Trophoblast cell (in vitro differentiated cells and primary cell): ENCODE data around the gene DLK1.

ENCODE experiments used
- DNase-seq, 2 donors: peaks; one replicate each; pipeline ENCODE4 v3.0.0-alpha.2; 2016
- H2AFZ ChIP-seq: 2 replicates; pipeline ENCODE4 v1.6.1; 2013; ENCODE audit warnings: low read length, moderate library complexity, mild to moderate bottlenecking; ENCODE audit not compliant: insufficient read depth, poor library complexity
- H2AK5ac ChIP-seq: 2 replicates; pipeline ENCODE4 v1.6.1; 2013; ENCODE audit warnings: mild to moderate bottlenecking, low read length
- H2BK120ac ChIP-seq: 2 replicates; pipeline ENCODE4 v1.6.1; 2013; ENCODE audit warnings: low read length, mild to moderate bottlenecking, moderate library complexity; ENCODE audit not compliant: insufficient read depth, poor library complexity
- H2BK12ac ChIP-seq: 2 replicates; pipeline ENCODE4 v1.6.1; 2013; ENCODE audit warnings: mild to moderate bottlenecking, low read length, moderate library complexity
- H2BK5ac ChIP-seq: 2 replicates; pipeline ENCODE4 v1.6.1; 2013; ENCODE audit warnings: low read length, low read depth, moderate library complexity, mild to moderate bottlenecking; ENCODE audit not compliant: poor library complexity
- H3K14ac ChIP-seq: 2 replicates; pipeline ENCODE4 v1.6.1; 2013; ENCODE audit warnings: mild to moderate bottlenecking, low read length
- H3K18ac ChIP-seq: 2 replicates; pipeline ENCODE4 v1.6.1; 2013; ENCODE audit warnings: mild to moderate bottlenecking, low read length
- H3K23ac ChIP-seq: 2 replicates; pipeline ENCODE4 v1.6.1; 2013; ENCODE audit warnings: low read length
- H3K27ac ChIP-seq: 2 replicates; pipeline ENCODE4 v1.5.1; 2013; ENCODE audit warnings: low read depth, mild to moderate bottlenecking, inconsistent platforms, low read length, moderate library complexity
- H3K27me3 ChIP-seq: 2 replicates; pipeline ENCODE4 v1.6.1; 2013; ENCODE audit warnings: inconsistent platforms, mild to moderate bottlenecking, low read length, moderate library complexity; ENCODE audit not compliant: insufficient read depth
- H3K36me3 ChIP-seq, 2 experiments: 1 replicate in 1 of 2; 2 replicates in 1 of 2; pipeline ENCODE4 v1.6.1; 2013; ENCODE audit warnings: low read length in 2 of 2, mild to moderate bottlenecking in 2 of 2, moderate library complexity in 1 of 2; ENCODE audit not compliant: insufficient read depth in 2 of 2, control insufficient read depth in 1 of 2
- H3K4ac ChIP-seq: 2 replicates; pipeline ENCODE4 v1.6.1; 2013; ENCODE audit warnings: low read depth, mild to moderate bottlenecking, low read length, moderate library complexity
- H3K4me1 ChIP-seq, 2 experiments: 1 replicate in 1 of 2; 2 replicates in 1 of 2; pipeline ENCODE4 v1.6.1; 2013; ENCODE audit warnings: low read length in 2 of 2, mild to moderate bottlenecking in 2 of 2, moderate library complexity in 1 of 2; ENCODE audit not compliant: insufficient read depth in 2 of 2, control insufficient read depth in 1 of 2
- H3K4me2 ChIP-seq: 2 replicates; pipeline ENCODE4 v1.6.1; 2013; ENCODE audit warnings: inconsistent platforms, mild to moderate bottlenecking, low read length, moderate library complexity
- H3K4me3 ChIP-seq: 2 replicates; pipeline ENCODE4 v1.5.1; 2013; ENCODE audit warnings: mild to moderate bottlenecking, low read depth, low read length, inconsistent platforms
- H3K79me1 ChIP-seq: one replicate; pipeline ENCODE4 v1.6.1; 2013; ENCODE audit warnings: low read length
- H3K79me2 ChIP-seq: 2 replicates; pipeline ENCODE4 v1.6.1; 2013; ENCODE audit warnings: low read length, mild to moderate bottlenecking; ENCODE audit not compliant: control insufficient read depth, insufficient read depth, poor library complexity
- H3K9ac ChIP-seq: 2 replicates; pipeline ENCODE4 v1.6.1; 2013; ENCODE audit warnings: mild to moderate bottlenecking, low read length
- H3K9me3 ChIP-seq: 2 replicates; pipeline ENCODE4 v1.6.1; 2013; ENCODE audit warnings: low read depth, mild to moderate bottlenecking, control low read depth, inconsistent platforms, low read length; ENCODE audit not compliant: insufficient read depth
- H4K12ac ChIP-seq: 2 replicates; pipeline ENCODE4 v1.6.1; 2013; ENCODE audit warnings: low read depth, mild to moderate bottlenecking, low read length, moderate library complexity
- H4K8ac ChIP-seq: 2 replicates; pipeline ENCODE4 v1.6.1; 2013; ENCODE audit warnings: low read depth, mild to moderate bottlenecking, low read length, moderate library complexity
- H4K91ac ChIP-seq: one replicate; pipeline ENCODE4 v1.6.1; 2013; ENCODE audit warnings: low read depth, mild to moderate bottlenecking, low read length, moderate library complexity
- WGBS: extraction: QIAGEN DNeasy Blood & Tissue Kit; methylation state at CpG from one replicate; pipeline ENCODE4 v1.1.7; 2013; ENCODE audit warnings: missing lambda C conversion rate; ENCODE audit not compliant: insufficient read length, insufficient coverage; ENCODE audit errors: extremely low coverage; 5-methylcytosine and 5-hydroxymethylcytosine counted together

DLK1 gene

DNA sequence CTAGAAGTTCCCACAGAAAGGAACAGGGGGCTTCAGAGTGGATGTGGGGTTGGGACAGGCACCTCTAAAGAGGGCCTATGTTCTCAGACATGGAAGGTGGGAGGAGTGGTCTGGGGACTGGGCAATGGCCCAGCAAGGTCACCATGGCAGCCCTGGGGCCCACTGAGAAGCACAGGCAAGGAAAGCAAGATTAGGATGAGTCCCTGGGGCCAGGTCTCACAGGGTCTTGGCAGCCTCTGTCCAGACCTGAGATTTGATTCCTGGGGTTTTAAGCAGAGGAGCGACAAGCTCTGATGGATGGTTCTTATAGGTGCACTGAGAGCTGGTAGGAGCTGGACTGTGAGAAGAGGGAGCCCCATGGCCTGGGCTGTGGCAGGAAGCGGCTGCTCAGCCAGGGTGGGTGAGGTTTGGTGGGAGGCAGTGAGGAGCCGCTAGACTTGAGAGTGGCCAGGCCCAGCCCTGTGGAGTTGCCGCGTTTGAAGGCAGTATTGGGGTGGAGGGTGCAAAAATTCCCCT, 44.0 kb downstream of the DLK1 start:
- no CpG with 5 or more reads among the region's 5 CpGs for WGBS
- Histone ChIP-seq H3K14ac (no peak overlapping the region), H4K8ac (no peak overlapping the region)

DNA sequence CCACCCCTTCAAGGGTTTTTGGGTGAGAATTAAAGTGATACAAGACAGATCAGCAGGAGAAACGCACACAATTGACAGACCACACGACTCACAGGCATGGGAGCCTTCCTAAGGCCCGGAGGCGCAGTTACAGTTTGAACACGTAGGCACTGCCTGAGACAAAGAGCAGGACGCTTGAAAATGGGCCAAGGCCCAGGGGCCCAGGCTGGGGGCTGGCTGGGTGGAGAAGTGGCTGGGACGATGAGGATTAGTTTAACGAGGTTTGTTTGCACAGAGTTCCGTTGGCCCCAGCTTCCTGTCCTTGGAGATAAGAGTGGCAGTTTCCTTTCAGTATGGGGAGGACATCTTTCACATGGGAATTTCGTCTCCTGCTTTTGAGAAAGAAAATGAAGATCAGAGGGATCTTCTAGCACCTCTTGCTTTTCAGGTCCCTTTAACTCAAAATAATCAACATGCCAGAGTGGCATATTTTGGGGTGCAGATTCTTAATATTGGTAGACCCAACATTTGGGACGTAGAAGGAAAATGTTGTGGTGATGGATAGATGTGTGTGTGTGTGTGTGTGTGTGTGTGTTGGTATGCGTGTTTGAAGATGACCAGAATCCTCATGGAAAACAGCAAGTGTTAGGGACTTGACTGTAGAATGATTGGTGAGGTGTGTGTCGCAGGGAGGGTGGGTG, 44.6 kb downstream of the DLK1 start:
- no peak overlapping the region for H4K8ac ChIP-seq
- H2BK12ac ChIP-seq = no peak overlapping the region
- no peak overlapping the region for H4K91ac ChIP-seq
- no peak overlapping the region for H2AFZ ChIP-seq
- H3K18ac ChIP-seq = no peak overlapping the region
- no peak for DNase-seq
- peaks cover 0 to 3% of the 10 kb centered on the region in 2 experiments for H3K4me1 ChIP-seq
- H3K9me3 ChIP-seq = peaks cover 5% of the 10 kb centered on the region
- no peak overlapping the region for H2BK5ac ChIP-seq
- no peaks in the 10 kb centered on the region for H3K36me3 ChIP-seq
- H3K79me1 ChIP-seq = no peaks in the 10 kb centered on the region
- no peaks in the 10 kb centered on the region for H3K27me3 ChIP-seq
- H3K4me2 ChIP-seq = no peak overlapping the region
- H3K79me2 ChIP-seq = no peaks in the 10 kb centered on the region
- no peak overlapping the region for H4K12ac ChIP-seq
- no peak overlapping the region for H3K4me3 ChIP-seq
- H3K23ac ChIP-seq = no peak overlapping the region
- H3K4ac ChIP-seq = no peak overlapping the region
- H3K9ac ChIP-seq = no peak overlapping the region
- WGBS = no CpG with 5 or more reads among the region's 13 CpGs
- no peak overlapping the region for H3K14ac ChIP-seq
- H2AK5ac ChIP-seq = no peak overlapping the region
- H2BK120ac ChIP-seq = no peak overlapping the region
- H3K27ac ChIP-seq = no peak overlapping the region

More for the DNA sequence above, 44.0 kb downstream of the DLK1 start:
- Histone ChIP-seq H3K4me3 (no peak overlapping the region), H3K4me1 (no peaks in the 10 kb centered on the region), H3K4me2 (no peak overlapping the region), H2BK120ac (no peak overlapping the region), H2BK5ac (no peak overlapping the region), H2AK5ac (no peak overlapping the region), H4K12ac (no peak overlapping the region), H3K27me3 (no peaks in the 10 kb centered on the region), H3K79me1 (no peaks in the 10 kb centered on the region), H3K9ac (no peak overlapping the region), H3K23ac (no peak overlapping the region), H2BK12ac (no peak overlapping the region), H3K79me2 (no peaks in the 10 kb centered on the region), H3K27ac (no peak overlapping the region), H3K36me3 (no peaks in the 10 kb centered on the region), H3K9me3 (peaks cover 5% of the 10 kb centered on the region), H4K91ac (no peak overlapping the region), H3K4ac (no peak overlapping the region), H3K18ac (no peak overlapping the region), H2AFZ (no peak overlapping the region)
- DNase-seq = no peak

DNA sequence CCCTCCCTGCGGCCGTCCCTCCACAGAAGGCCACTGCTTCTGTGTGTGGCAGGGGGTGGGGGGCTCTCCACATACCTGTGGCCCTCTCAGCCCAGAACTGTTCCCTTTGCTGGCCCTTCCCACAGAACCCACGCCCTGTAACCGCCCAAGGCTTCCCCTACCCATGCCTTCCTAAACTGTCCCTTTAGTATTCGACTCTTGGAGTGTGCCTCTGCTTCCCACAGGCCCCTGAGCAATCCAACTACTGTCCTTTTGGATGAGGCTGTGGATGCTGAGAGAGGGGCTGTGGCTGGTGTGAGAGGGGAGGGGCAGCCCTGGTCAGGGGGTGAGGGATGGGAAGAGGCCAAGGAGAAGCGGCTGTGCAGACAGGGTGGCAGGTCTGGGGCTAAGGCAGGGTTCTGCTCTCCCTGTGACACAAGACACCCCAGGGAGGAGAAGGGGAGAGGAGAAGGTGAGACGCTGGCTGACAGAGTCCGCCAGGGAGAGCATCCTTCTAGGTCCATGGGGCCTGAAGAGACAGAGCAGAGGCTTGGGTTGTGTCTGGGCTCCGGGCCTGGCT, 46.0 kb downstream of the DLK1 start:
- Histone ChIP-seq H2BK12ac (no peak overlapping the region), H3K18ac (no peak overlapping the region), H3K4ac (no peak overlapping the region), H4K12ac (no peak overlapping the region), H4K91ac (no peak overlapping the region), H3K4me1 (peaks cover 0 to 3% of the 10 kb centered on the region in 2 experiments), H3K9me3 (peaks cover 5% of the 10 kb centered on the region), H3K4me2 (no peak overlapping the region), H3K79me1 (no peaks in the 10 kb centered on the region), H2BK120ac (no peak overlapping the region), H3K23ac (no peak overlapping the region), H3K36me3 (no peaks in the 10 kb centered on the region), H3K27ac (no peak overlapping the region), H3K9ac (no peak overlapping the region), H3K27me3 (no peaks in the 10 kb centered on the region), H3K79me2 (no peaks in the 10 kb centered on the region), H3K4me3 (no peak overlapping the region), H2AK5ac (no peak overlapping the region), H2AFZ (no peak overlapping the region), H2BK5ac (no peak overlapping the region), H4K8ac (no peak overlapping the region), H3K14ac (no peak overlapping the region)
- no CpG with 5 or more reads among the region's 9 CpGs for WGBS
- DNase-seq = no peak

- Histone ChIP-seq H2BK120ac (no peak overlapping the region), H2AK5ac (no peak overlapping the region), H3K79me1 (no peaks in the 10 kb centered on the region), H3K9ac (no peak overlapping the region), H3K9me3 (peaks cover 5% of the 10 kb centered on the region), H2BK5ac (no peak overlapping the region), H3K27ac (no peak overlapping the region), H2AFZ (no peak overlapping the region), H3K18ac (no peak overlapping the region), H4K91ac (no peak overlapping the region), H3K4me2 (no peak overlapping the region), H3K4me3 (no peak overlapping the region), H2BK12ac (no peak overlapping the region), H3K36me3 (no peaks in the 10 kb centered on the region), H3K79me2 (no peaks in the 10 kb centered on the region), H3K14ac (no peak overlapping the region), H4K8ac (no peak overlapping the region), H3K23ac (no peak overlapping the region), H3K27me3 (no peaks in the 10 kb centered on the region), H3K4me1 (peaks cover 0 to 3% of the 10 kb centered on the region in 2 experiments), H3K4ac (no peak overlapping the region), H4K12ac (no peak overlapping the region)
- WGBS = no CpG with 5 or more reads among the region's 16 CpGs
- DNase-seq = no peak
Measured at GRCh38 chr14:100773331-100774163, 46.9 kb downstream of the DLK1 start.
